ENCODE data around the gene PDCD2L.
"Not testable (repeated sequence)": the region's sequence is repeated elsewhere in the genome, so short reads cannot be mapped to it uniquely, and the experiment has no call there.

The PDCD2L gene

DNA sequence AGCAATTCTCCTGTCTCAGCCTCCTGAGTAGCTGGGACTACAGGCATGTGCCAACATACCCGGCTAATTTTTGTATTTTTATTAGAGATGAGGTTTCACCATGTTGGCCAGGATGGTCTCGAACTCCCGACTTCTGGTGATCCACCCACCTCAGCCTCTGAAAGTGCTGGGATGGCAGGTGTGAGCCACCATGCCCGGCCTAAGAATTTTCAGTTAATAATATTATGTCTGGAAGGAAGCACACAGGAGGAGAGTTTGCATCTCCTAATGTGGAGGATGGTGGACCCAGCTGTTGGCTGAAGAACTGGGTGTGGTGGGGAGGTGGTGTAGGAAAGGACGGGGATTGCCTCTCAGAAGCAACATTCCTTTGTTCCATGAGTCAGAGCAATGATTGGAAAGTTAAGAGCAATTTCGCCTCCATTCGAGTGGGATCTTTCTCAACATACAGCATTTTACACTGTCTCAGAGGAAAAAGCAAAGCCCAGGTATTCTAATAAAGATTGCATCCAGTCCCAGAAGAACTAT lies 11.9 kb downstream of the PDCD2L start:
- peak; percentile 23 for DNase-seq (ENCODE audit: low read depth)

- no peak for DNase-seq (ENCODE audit: low read depth)
Measured at GRCh38 chr19:34418300-34418699, 14.1 kb downstream of the PDCD2L start.

- no peak for DNase-seq (ENCODE audit: low read depth)
Measured at GRCh38 chr19:34426096-34426661, 22.0 kb downstream of the PDCD2L start.

GRCh38 chr19:34428549-34429285 lies 24.5 kb downstream of the PDCD2L start:
- peak; percentile 49 for DNase-seq (ENCODE audit: low read depth)

DNA sequence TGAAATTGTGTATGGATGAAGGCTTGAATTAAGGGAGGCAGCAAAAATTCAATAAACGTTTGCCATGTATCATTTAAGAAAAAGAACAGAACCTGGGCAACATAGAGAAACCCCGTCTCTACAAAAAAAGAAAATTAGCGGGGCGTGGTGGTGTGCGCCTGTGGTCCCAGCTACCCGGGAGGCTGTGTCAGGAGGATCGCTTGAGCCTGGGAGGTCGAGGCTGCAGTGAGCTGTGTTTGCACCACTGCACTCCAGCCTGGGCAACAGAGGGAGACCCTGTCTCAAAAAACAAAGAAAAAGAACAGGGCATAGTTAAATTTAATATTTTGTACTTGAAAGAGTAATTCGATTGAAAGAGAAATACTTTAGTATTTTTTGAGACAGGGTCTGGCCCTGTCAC lies 25.4 kb downstream of the PDCD2L start:
- no peak for DNase-seq (ENCODE audit: low read depth)

DNA sequence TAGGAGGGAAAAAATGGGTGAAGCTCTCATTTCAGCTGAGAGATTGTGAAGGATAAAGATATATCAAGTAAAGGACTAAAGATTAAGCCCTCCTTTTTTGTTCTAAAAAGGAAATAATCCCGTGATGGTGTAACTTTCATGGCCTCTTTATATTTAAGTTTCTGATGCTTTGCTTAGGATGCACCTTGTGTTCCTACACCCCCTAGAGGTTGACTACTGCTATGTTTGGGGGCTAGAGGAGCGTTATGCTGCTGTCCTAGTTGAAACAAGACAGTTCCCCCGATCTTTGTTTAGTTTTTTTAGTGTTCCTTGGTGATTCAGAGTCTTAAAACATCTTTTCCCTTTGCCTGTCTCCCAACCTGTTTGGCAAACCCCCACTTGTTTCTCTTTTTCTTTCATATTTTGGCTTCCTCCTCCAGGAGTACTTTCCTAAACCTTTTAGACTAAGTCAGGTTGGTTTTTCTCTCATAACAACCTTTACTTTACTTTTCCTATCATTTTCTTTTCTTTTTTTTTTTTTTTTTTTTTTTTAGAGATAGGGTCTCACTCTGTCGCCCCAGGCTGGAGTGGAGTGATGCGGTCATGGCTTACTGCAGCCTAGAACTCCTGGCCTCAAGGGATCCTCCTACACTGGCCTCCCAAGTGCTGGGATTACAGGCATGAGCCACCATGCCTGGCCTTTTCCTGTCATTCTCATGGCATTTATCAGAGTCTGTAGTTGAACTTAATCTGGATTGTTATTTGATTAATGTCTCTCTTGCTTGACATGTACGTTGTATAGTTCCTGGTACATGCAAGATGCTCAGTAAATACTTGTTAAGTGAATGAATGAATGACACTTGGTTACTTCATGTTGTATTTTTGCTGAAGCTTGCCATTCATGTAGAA lies 26.8 kb downstream of the PDCD2L start:
- DNase-seq (ENCODE audit: low read depth), result peak; percentile 54

DNA sequence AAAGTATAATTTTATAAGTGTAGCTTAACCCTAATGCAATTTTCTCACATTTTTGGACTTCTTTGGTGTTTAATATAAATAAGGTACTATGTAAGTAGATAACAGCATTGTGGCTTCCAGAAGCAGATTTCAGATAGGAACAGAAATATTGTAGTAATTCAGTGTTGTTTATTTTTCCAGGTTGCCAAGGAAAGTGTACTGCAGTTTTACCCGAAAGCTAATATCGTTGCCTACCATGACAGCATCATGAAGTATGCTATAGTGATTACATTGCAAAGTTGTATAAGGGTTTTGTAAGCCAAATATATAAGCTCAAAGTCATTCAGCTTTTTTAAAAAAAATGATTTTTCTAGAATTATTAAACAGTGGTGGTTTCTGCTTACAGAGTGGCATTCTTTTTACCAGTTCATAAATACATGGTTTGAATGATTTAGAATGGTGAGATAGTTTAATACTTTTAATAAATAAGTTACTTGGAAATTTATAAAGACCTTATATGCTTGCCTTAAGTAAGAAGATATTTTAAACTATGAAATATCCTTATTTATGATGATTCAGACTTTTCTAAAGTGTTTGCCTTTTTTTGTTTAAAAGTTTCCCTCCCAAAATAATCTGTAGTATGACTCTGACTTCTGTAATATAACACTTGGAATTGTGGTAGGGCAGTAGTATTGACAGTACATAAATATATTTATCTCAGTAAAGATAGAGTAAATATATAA lies 27.6 kb downstream of the PDCD2L start:
- peak; percentile 5 for DNase-seq (ENCODE audit: low read depth)

DNA sequence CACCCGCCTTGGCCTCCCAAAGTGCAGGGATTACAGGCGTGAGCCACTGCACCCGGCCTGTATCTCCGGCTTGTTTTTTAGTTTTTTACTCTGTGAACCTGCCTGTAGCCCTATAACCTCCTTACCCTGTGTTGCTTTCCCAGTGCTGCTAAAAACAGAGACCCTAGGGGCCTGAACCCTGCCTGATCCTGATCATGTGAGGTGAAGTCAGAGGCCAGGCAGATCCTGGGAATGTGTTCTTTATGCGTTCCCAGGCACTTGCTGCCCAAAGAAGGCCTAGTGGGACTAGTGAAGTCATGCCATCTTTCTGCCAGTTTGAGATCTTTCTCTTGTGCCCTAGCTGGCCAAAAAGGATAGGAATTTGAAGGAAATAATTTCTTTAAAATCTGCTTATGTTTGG lies 28.6 kb downstream of the PDCD2L start:
- DNase-seq (ENCODE audit: low read depth), result no peak

GRCh38 chr19:34436716-34437115 lies 32.5 kb downstream of the PDCD2L start:
- DNase-seq (ENCODE audit: low read depth), result no peak

- no peak for DNase-seq (ENCODE audit: low read depth)
Measured at GRCh38 chr19:34448191-34448590, 44.0 kb downstream of the PDCD2L start.

- DNase-seq (ENCODE audit: low read depth), result peak; percentile 54
Measured at GRCh38 chr19:34452723-34453122, 48.5 kb downstream of the PDCD2L start.

DNA sequence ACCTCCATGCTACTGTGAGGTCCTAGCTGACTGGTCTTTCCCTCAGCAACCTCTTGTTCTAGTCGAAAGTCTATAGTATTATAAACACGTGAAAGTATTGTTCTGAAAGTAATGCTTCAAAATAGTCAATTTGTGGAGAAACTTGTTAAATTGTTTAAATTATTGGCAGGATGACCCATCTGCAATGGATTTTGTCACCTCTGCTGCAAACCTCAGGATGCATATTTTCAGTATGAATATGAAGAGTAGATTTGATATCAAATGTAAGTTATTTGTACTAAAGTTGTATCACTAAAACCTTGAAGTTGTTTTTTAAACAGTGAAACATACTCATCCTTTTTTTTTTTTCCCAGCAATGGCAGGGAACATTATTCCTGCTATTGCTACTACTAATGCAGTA lies 49.9 kb downstream of the PDCD2L start:
- DNase-seq (ENCODE audit: low read depth), result peak; percentile 21

DNA sequence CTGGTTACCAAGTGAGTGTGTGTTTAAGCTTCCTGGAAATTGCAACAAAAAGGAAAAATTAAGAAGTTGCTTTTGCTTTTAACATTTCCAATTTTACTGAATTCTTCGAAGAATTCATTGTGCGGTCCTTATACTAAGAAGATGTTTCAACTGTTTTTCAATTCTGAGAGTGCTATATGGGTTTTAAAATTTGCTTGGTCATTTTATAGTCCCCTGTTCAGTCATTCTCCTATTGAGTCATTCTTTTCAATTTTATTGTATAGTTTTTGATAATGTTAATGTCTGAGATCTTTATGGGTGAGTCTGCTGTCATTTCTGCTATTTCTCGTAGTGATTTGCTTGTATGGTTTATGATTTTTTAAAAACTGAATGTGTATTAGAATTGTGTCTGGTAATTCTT lies 50.5 kb downstream of the PDCD2L start:
- DNase-seq (ENCODE audit: low read depth), result no peak

DNA sequence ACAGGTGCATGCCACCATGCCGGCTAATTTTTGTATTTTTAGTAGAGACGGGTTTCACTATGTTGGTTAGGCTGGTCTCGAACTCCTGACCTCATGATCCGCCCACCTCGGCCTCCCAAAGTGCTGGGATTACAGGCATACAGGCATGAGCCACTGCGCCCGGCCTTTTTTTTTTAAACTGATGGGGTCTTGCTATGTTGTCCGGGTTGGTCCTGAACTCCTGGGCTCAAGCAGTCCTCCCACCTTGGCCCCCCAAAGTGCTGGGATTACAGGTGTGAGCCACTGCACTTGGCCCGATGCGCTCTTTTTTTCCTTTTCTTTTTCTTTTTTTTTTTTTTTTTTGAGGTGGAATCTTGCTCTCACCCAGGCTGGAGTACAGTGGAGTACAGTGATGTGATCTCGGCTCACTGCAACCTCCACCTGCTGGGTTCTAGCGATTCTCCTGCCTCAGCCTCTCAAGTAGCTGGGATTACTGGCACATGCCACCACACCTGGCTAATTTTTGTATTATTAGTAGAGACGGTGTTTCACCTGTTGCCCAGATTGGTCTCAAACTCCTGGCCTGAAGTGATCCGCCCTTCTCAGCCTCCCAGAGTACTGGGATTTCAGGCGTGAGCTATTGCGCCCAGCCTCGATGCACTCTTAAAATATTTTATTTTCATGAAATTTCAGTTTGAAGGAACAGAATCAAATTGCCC lies 51.7 kb downstream of the PDCD2L start:
- not testable (repeated sequence) for DNase-seq (ENCODE audit: low read depth)

DNA sequence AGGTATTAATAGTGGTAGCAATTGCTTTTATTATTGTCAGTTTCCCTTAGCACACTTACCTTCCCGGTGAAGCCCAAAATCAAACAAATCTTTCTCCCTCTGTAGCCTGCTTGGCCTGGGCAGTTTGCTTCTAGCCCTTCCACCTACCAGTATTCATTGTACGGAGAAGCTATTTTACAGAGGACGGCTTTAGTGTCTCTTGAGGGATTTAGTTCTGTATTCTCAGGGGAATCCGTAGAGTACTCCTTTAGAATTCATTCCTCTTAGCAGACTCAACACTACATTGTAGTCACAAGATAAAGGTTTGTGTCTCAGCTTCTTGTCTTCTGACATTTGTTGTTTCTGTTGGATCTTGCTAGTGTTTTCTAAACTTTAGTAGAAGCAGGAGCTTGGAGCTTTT lies 53.2 kb downstream of the PDCD2L start:
- no peak for DNase-seq (ENCODE audit: low read depth)

- no peak for DNase-seq (ENCODE audit: low read depth)
Measured at GRCh38 chr19:34458677-34459076, 54.5 kb downstream of the PDCD2L start.

DNA sequence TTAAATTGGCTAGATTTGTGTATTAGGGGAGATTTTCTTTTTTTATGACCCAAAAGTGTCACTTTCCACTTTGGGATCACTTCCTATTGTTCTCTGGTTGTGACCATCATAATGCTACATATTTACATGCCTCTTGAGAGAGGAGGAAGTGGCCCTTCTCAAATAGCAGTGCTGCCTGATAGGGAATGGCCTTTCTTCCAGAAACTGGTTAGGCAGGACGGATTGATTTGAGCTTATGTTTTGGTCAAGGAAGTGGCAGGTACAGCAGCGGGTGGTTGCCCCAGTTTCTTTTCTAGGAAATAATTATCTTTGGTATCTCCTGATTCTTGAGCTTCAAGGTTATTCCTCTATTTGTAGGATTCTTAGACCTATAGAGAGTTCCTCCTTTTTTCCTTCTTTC lies 55.4 kb downstream of the PDCD2L start:
- DNase-seq (ENCODE audit: low read depth), result no peak

- peak; percentile 51 for DNase-seq (ENCODE audit: low read depth)
Measured at GRCh38 chr19:34461375-34462100, 57.3 kb downstream of the PDCD2L start.

DNA sequence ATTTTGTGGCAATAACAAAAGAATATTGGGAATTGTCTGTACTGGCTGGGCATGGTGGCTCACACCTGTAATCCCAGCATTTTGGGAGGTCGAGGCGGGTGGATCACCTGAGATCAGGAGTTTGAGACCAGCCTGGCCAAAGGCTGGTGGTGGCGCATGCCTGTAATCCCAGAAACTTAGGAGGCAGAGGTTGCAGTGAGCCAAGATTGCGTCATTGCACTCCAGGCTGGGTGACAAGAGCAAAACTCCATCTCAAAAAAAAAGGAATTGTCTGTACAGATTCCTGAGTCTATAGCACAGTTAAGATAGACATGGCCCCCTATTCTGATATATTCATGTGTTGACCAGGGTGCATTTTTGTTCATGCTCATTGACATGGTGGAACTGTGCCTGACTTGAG lies 60.6 kb downstream of the PDCD2L start:
- not testable (repeated sequence) for DNase-seq (ENCODE audit: low read depth)

- DNase-seq (ENCODE audit: low read depth), result no peak
Measured at GRCh38 chr19:34468409-34468808, 64.2 kb downstream of the PDCD2L start.

GRCh38 chr19:34469026-34469425 lies 64.8 kb downstream of the PDCD2L start:
- DNase-seq (ENCODE audit: low read depth), result not testable (repeated sequence)

Measured in EH (cell line).